ENCODE data around the gene TRNP1. TPM values are rescaled to one million over a fixed set of nuclear protein-coding genes. Genes with fewer than 3 reads are reported as not detected.

The TRNP1 gene
- polyA plus RNA-seq, 2 donors: 84.9 to 158 TPM

DNA sequence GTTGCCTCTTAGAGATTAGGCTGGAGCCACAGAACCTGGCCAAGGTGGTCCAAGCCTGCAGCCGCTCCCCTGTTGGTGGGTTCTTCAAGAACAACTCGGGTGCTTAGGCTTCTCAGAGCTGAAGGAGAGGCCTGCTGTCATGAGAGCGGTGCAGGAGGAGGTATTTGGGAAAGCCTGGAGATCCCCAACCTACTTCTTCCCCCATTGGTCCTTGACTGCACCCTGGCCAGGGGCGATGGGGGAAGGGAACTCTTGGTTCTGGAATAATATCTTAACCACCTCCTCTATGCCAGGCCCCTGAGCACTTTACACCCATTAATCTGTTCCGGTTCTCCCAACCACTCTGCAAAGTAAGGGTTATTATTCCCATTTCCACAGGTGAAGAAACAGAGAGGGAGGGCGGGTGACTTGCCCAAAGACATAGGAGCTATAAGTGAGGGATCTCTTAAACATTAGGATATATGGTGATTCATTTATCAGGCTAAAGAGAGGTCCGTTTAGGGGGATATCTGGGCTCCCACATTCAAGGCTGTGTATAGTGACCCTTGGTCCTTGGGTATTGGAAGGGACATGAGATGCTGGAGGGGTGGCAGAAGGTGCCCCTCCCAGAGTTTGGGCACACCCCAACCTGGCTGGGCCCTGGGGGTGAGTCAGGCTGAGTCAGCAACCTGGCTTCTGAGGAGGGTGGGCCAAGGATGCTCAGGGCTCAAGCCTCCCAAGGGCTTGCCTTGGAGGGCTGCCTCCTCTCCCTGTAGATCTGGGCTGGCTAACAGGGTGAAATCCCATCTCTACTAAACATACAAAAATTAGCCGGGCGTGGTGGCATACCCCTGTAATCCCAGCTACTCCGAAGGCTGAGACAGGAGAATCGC is 5.2 kb downstream of the TRNP1 start:
- Histone ChIP-seq H3K27ac (ENCODE audit: low read depth in 2 of 2, low read length in 1 of 2) (peak overlapping the region; percentile 75 to 97), H3K9me3 (ENCODE audit: control insufficient read depth in 2 of 2, insufficient read depth in 1 of 2, low read depth in 1 of 2, low read length in 1 of 2) (no peaks in the 10 kb centered on the region), H3K4me1 (ENCODE audit: control insufficient read depth in 2 of 2, insufficient read depth in 2 of 2, low read length in 1 of 2) (peaks cover 6 to 13% of the 10 kb centered on the region in 2 donors), H3K4me3 (ENCODE audit: low read depth in 1 of 2, low read length in 2 of 2) (peak overlapping the region in 1 of 2 donors; percentile 35), H3K27me3 (ENCODE audit: control insufficient read depth in 1 of 2, insufficient read depth in 2 of 2, low read length in 2 of 2) (no peaks in the 10 kb centered on the region), H3K36me3 (ENCODE audit: control insufficient read depth in 2 of 2, insufficient read depth in 2 of 2, low read length in 1 of 2) (peaks cover 0 to 5% of the 10 kb centered on the region in 2 donors)
- WGBS, 2 donors: 54 to 57% methylated on average over 11 of the region's 11 CpGs

GRCh38 chr1:26999440-26999987 is 6.0 kb downstream of the TRNP1 start:
- H3K27me3 ChIP-seq (ENCODE audit: control insufficient read depth in 1 of 2, insufficient read depth in 2 of 2, low read length in 2 of 2): no peaks in the 10 kb centered on the region
- H3K4me1 ChIP-seq (ENCODE audit: control insufficient read depth in 2 of 2, insufficient read depth in 2 of 2, low read length in 1 of 2): peaks cover 5 to 15% of the 10 kb centered on the region in 2 donors
- 24 to 40% methylated on average over 7 of the region's 7 CpGs for WGBS, 2 donors
- peak overlapping the region; percentile 75 to 97 for H3K27ac ChIP-seq (ENCODE audit: low read depth in 2 of 2, low read length in 1 of 2)
- no peaks in the 10 kb centered on the region for H3K9me3 ChIP-seq (ENCODE audit: control insufficient read depth in 2 of 2, insufficient read depth in 1 of 2, low read depth in 1 of 2, low read length in 1 of 2)
- peaks cover 0 to 13% of the 10 kb centered on the region in 2 donors for H3K36me3 ChIP-seq (ENCODE audit: control insufficient read depth in 2 of 2, insufficient read depth in 2 of 2, low read length in 1 of 2)
- no peak overlapping the region for H3K4me3 ChIP-seq (ENCODE audit: low read depth in 1 of 2, low read length in 2 of 2)

GRCh38 chr1:27000090-27000816 is 6.8 kb downstream of the TRNP1 start:
- Histone ChIP-seq H3K9me3 (ENCODE audit: control insufficient read depth in 2 of 2, insufficient read depth in 1 of 2, low read depth in 1 of 2, low read length in 1 of 2) (no peaks in the 10 kb centered on the region), H3K4me3 (ENCODE audit: low read depth in 1 of 2, low read length in 2 of 2) (no peak overlapping the region), H3K27me3 (ENCODE audit: control insufficient read depth in 1 of 2, insufficient read depth in 2 of 2, low read length in 2 of 2) (no peaks in the 10 kb centered on the region), H3K27ac (ENCODE audit: low read depth in 2 of 2, low read length in 1 of 2) (peak overlapping the region; percentile 75 to 97), H3K36me3 (ENCODE audit: control insufficient read depth in 2 of 2, insufficient read depth in 2 of 2, low read length in 1 of 2) (peaks cover 0 to 20% of the 10 kb centered on the region in 2 donors), H3K4me1 (ENCODE audit: control insufficient read depth in 2 of 2, insufficient read depth in 2 of 2, low read length in 1 of 2) (peaks cover 2 to 12% of the 10 kb centered on the region in 2 donors)
- WGBS, 2 donors: 57 to 64% methylated on average over 9 of the region's 9 CpGs

DNA sequence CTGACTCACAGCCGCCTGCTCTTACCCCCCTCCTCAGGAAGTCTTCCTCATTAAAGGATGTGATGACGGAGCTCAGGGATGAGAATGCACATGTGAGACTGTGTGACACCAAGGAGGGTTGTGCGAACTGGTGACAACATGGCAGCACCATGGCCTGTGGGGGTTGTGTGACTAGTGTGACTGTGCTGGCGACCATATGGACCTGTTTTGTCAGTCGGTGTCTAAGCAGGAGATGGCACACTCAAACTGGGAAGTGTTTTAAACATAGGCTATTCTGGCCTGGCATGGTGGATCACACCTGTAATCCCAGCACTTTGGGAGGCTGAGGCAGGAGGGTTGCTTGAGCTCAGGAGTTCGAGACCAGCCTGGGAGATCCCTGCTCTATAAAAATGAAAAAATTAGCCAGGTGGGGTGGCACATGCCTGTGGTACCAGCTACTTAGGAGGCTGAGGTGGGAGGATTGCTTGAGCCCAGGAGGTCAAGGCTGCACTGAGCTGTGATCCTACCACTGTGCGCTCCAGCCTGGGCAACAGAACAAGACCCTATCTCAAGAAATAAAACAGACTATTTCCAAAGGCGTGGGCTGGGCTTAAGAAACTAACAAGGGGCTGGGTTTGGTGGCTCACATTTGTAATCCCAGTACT is 7.4 kb downstream of the TRNP1 start:
- Histone ChIP-seq H3K9me3 (ENCODE audit: control insufficient read depth in 2 of 2, insufficient read depth in 1 of 2, low read depth in 1 of 2, low read length in 1 of 2) (no peaks in the 10 kb centered on the region), H3K4me1 (ENCODE audit: control insufficient read depth in 2 of 2, insufficient read depth in 2 of 2, low read length in 1 of 2) (peaks cover 6 to 16% of the 10 kb centered on the region in 2 donors), H3K36me3 (ENCODE audit: control insufficient read depth in 2 of 2, insufficient read depth in 2 of 2, low read length in 1 of 2) (peaks cover 0 to 26% of the 10 kb centered on the region in 2 donors), H3K27me3 (ENCODE audit: control insufficient read depth in 1 of 2, insufficient read depth in 2 of 2, low read length in 2 of 2) (no peaks in the 10 kb centered on the region), H3K4me3 (ENCODE audit: low read depth in 1 of 2, low read length in 2 of 2) (no peak overlapping the region), H3K27ac (ENCODE audit: low read depth in 2 of 2, low read length in 1 of 2) (peak overlapping the region; percentile 75 to 88)
- WGBS, 2 donors: 74 to 79% methylated on average over 8 of the region's 8 CpGs

GRCh38 chr1:27001570-27002360 is 8.3 kb downstream of the TRNP1 start:
- H3K9me3 ChIP-seq (ENCODE audit: control insufficient read depth in 2 of 2, insufficient read depth in 1 of 2, low read depth in 1 of 2, low read length in 1 of 2): no peaks in the 10 kb centered on the region
- peak overlapping the region; percentile 75 to 88 for H3K27ac ChIP-seq (ENCODE audit: low read depth in 2 of 2, low read length in 1 of 2)
- 37 to 49% methylated on average over 13 of the region's 13 CpGs for WGBS, 2 donors
- no peak overlapping the region for H3K4me3 ChIP-seq (ENCODE audit: low read depth in 1 of 2, low read length in 2 of 2)
- no peaks in the 10 kb centered on the region for H3K27me3 ChIP-seq (ENCODE audit: control insufficient read depth in 1 of 2, insufficient read depth in 2 of 2, low read length in 2 of 2)
- peaks cover 0 to 33% of the 10 kb centered on the region in 2 donors for H3K36me3 ChIP-seq (ENCODE audit: control insufficient read depth in 2 of 2, insufficient read depth in 2 of 2, low read length in 1 of 2)
- H3K4me1 ChIP-seq (ENCODE audit: control insufficient read depth in 2 of 2, insufficient read depth in 2 of 2, low read length in 1 of 2): peaks cover 9 to 23% of the 10 kb centered on the region in 2 donors

DNA sequence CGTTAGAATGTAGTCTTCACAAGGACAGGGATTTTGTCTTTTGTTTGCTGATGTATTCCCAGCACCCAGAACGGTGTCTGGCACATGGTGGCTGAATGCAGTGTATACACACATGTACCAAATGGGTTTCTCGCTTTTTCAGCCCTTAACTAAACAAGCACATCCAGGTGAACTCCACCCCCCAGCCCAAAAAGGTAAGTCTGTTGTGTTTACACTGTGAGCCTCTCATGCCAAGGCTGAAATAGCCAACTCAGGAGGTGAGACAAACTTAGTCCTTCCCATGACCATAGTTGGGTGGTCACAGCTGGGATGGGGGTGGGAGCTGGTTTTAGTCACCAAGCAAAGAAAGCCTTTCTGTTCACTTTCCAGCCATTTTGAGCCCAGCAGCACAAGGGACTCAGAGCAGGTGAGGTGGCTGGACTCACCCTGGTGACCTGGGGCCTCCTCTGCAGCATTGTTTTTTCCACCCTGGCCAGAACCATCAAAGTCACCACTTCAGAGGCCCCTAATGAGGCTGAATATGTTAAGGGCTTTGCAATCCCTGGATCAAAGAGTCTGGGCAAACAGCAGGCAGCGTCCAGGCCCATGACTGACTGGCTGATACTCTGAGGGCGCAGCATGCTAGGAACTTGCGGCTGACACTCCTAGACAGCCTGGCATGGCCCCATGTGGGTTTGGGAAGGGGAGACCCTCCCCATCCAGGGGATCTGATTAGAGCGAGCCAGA is 10.4 kb downstream of the TRNP1 start:
- H3K27ac ChIP-seq (ENCODE audit: low read depth in 2 of 2, low read length in 1 of 2): peak overlapping the region; percentile 28 to 79
- H3K36me3 ChIP-seq (ENCODE audit: control insufficient read depth in 2 of 2, insufficient read depth in 2 of 2, low read length in 1 of 2): peaks cover 0 to 33% of the 10 kb centered on the region in 2 donors
- H3K4me1 ChIP-seq (ENCODE audit: control insufficient read depth in 2 of 2, insufficient read depth in 2 of 2, low read length in 1 of 2): peaks cover 7 to 21% of the 10 kb centered on the region in 2 donors
- no peaks in the 10 kb centered on the region for H3K27me3 ChIP-seq (ENCODE audit: control insufficient read depth in 1 of 2, insufficient read depth in 2 of 2, low read length in 2 of 2)
- 77 to 79% methylated on average over 7 of the region's 7 CpGs for WGBS, 2 donors
- no peak overlapping the region for H3K4me3 ChIP-seq (ENCODE audit: low read depth in 1 of 2, low read length in 2 of 2)
- H3K9me3 ChIP-seq (ENCODE audit: control insufficient read depth in 2 of 2, insufficient read depth in 1 of 2, low read depth in 1 of 2, low read length in 1 of 2): no peaks in the 10 kb centered on the region

DNA sequence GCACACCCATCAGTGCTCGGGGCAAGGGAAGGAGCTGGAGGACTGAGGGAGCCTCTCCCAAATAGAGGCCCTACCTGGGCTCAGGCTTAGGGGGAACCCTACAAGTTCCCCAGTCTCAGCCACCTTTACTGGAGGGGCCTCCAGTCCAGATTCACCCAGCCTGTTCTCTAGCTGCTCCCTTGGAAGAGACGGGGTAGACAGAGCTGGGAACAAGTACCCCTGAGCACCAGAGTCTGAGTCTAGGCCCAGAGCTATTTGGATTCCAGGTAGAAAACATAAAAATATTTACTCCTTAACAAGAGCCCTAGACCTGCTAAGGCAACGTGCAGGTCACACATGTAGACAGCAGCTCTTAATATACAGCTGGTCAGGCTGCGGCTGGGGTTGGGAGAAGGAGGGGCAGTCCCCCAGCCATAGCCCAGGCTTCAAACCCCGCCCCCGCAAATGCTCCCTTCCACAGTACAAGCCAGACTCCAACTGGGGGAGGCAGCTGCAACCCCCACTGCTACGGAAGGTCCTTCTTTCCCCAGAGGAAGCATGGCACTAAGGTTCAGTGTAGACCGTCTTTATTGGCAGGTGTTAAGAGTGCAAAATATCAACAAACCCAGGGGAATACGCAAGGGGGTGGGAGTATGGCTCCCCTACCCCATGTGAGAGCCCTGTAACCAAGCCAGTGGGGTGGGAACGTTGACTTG is 11.1 kb downstream of the TRNP1 start:
- H3K4me1 ChIP-seq (ENCODE audit: control insufficient read depth in 2 of 2, insufficient read depth in 2 of 2, low read length in 1 of 2): peaks cover 10 to 22% of the 10 kb centered on the region in 2 donors
- H3K4me3 ChIP-seq (ENCODE audit: low read depth in 1 of 2, low read length in 2 of 2): no peak overlapping the region
- peak overlapping the region; percentile 12 to 79 for H3K27ac ChIP-seq (ENCODE audit: low read depth in 2 of 2, low read length in 1 of 2)
- no peaks in the 10 kb centered on the region for H3K9me3 ChIP-seq (ENCODE audit: control insufficient read depth in 2 of 2, insufficient read depth in 1 of 2, low read depth in 1 of 2, low read length in 1 of 2)
- H3K36me3 ChIP-seq (ENCODE audit: control insufficient read depth in 2 of 2, insufficient read depth in 2 of 2, low read length in 1 of 2): peaks cover 0 to 33% of the 10 kb centered on the region in 2 donors
- 58 to 68% methylated on average over 10 of the region's 10 CpGs for WGBS, 2 donors
- H3K27me3 ChIP-seq (ENCODE audit: control insufficient read depth in 1 of 2, insufficient read depth in 2 of 2, low read length in 2 of 2): no peaks in the 10 kb centered on the region

GRCh38 chr1:27005166-27005530 is 11.7 kb downstream of the TRNP1 start:
- 87 to 92% methylated on average over 3 of the region's 3 CpGs for WGBS, 2 donors
- no peaks in the 10 kb centered on the region for H3K9me3 ChIP-seq (ENCODE audit: control insufficient read depth in 2 of 2, insufficient read depth in 1 of 2, low read depth in 1 of 2, low read length in 1 of 2)
- no peaks in the 10 kb centered on the region for H3K27me3 ChIP-seq (ENCODE audit: control insufficient read depth in 1 of 2, insufficient read depth in 2 of 2, low read length in 2 of 2)
- H3K27ac ChIP-seq (ENCODE audit: low read depth in 2 of 2, low read length in 1 of 2): peak overlapping the region; percentile 12 to 69
- H3K4me1 ChIP-seq (ENCODE audit: control insufficient read depth in 2 of 2, insufficient read depth in 2 of 2, low read length in 1 of 2): peaks cover 10 to 27% of the 10 kb centered on the region in 2 donors
- H3K36me3 ChIP-seq (ENCODE audit: control insufficient read depth in 2 of 2, insufficient read depth in 2 of 2, low read length in 1 of 2): peaks cover 0 to 33% of the 10 kb centered on the region in 2 donors
- no peak overlapping the region for H3K4me3 ChIP-seq (ENCODE audit: low read depth in 1 of 2, low read length in 2 of 2)

Measured in esophagus (tissue), 2 donors.